ENCODE data around the gene PDE6B. TPM values are rescaled to one million over a fixed set of nuclear protein-coding genes. Genes with fewer than 3 reads are reported as not detected.

Gene PDE6B
- total RNA-seq, 1 donor: 36.4 TPM

DNA sequence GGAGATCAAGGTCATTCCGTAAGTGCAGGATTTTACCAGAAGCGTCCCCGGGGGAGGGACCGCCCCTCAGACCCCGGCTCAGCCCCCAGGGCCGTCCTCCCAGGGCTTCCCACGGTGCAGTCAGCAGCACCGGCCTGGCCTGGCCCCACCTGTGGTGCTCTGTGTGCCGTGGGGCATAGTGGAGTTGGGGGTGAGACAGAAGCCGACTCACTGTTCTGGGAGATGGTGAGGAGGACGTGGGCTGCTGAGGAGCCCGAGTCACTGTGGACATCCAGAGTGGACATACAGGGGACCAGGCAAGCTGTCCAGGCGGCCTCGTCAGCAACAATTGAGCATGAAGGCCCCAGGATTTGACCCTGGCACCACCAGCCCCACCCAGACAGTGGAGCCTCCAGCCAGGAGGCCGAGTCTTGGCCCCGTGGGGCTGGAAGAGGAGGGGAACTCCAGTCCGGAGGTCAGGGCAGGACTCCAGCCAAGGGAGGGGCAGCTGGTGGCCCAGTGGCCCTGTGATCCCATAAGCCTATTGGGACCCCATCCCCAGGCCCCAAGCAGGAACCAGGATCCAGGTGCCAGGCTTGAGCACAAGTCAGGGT lies 29.6 kb downstream of the PDE6B start:
- DNase-seq (ENCODE audit: low read depth in 2 of 3, low spot score in 2 of 3): no peak

DNA sequence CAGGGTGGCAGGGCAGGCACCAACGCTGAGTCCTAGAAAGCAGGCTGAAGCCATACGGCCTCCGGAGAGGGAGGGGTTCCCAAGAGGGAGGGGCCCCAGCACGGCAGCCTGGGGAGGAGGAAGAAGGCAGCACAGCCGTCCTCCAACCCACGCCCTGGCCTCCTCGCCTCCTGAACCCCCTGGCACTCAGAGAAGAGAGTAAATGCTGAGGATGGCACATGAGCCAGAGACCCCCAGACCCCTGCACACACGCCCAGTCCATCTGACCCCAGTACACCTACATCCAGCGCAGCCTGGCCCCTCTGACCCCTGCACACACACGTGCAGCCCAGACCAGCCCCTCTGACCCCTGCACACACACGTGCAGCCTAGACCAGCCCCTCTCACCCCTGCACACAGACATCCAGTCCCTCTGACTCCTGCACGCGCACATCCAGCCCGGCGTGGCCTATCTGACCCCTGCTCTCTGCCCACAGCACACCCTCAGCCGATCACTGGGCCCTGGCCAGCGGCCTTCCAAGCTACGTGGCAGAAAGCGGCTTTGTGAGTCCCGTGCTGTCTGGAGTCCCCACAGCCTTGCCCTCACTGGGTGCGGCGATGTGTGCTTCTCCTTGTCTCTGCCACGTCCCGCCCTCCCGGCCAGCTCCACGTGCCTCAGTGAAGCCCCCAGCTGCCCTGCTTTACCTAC lies 30.2 kb downstream of the PDE6B start:
- no peak for DNase-seq (ENCODE audit: low read depth in 2 of 3, low spot score in 2 of 3)

DNA sequence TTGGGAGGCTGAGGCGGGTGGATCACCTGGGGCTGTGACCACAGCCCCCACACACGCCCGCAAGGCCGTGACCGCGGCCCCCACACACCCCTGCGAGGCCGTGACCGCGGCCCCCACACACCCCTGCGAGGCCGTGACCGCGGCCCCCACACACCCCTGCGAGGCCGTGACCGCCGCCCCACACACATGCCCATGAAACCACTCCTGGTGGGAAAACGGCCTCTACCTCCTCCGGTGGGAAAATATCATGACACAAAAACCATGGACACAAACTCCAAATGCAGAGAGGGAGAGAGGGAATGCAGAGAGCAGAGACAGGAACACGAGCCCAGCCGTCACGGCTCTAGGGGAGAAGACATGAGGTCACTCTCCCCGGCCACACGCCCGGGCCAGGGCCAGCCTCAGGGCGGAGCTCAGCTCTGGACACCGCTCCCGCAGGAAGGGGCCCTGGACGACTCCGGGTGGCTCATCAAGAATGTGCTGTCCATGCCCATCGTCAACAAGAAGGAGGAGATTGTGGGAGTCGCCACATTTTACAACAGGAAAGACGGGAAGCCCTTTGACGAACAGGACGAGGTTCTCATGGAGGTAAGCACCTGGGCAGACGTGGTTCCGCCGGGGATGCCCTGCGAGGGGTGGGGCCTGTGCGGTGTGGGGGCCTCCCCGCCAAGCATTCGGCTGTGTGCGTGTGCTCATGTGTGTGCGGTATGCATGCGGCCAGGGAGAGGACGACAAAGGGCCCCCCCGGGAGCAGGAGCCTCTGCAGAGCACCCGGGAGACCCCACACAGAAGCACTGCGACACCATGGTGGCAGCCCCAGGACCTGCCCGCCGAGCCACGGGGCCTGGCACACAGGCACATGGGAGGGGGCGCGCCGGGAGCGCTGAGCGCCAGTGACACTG lies 31.3 kb downstream of the PDE6B start:
- no peak for DNase-seq (ENCODE audit: low read depth in 2 of 3, low spot score in 2 of 3)

DNA sequence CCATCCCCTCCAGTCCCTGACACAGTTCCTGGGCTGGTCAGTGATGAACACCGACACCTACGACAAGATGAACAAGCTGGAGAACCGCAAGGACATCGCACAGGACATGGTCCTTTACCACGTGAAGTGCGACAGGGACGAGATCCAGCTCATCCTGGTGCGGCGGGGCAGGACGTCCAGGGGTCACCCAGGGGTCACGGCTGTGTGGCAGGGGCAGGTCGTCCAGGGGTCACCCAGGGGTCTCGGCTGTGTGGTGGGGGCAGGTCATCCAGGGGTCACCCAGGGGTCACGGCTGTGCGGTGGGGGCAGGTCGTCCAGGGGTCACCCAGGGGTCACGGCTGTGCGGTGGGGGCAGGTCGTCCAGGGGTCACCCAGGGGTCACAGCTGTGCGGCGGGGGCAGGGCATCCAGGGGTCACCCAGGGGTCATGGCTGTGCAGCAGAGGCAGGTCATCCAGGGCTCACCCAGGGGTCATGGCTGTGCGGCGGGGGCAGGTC lies 32.0 kb downstream of the PDE6B start:
- no peak for DNase-seq (ENCODE audit: low read depth in 2 of 3, low spot score in 2 of 3)

DNA sequence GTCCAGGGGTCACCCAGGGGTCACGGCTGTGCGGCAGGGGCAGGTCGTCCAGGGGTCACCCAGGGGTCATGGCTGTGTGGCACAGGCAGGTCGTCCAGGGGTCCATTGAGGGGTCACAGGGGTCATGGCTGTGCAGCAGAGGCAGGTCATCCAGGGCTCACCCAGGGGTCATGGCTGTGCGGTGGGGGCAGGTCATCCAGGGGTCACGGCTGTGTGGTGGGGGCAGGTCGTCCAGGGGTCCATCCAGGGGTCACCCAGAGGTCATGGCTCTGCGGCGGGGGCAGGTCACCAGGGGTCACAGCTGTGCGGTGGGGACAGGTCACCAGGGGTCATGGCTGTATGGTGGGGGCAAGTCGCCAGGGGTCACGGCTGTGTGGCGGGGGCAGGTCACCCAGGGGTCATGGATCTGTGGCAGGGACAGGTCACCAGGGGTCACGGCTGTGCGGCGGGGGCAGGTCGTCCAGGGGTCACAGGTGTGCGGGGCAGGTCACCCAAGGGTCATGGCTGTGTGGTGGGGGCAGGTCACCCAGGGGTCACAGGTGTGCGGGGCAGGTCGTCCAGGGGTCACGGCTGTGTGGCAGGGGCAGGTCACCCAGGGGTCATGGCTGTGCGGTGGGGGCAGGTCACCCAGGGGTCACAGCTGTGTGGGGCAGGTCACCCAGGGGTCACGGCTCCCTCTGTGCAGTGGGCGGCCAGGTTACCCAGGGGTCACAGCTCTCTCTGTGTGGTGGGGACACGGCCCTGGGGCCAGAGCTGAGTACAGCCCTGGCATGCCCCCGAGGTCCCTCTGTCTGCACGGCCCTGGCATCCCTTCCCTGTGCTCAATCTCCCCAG lies 32.7 kb downstream of the PDE6B start:
- DNase-seq (ENCODE audit: low read depth in 2 of 3, low spot score in 2 of 3): no peak

DNA sequence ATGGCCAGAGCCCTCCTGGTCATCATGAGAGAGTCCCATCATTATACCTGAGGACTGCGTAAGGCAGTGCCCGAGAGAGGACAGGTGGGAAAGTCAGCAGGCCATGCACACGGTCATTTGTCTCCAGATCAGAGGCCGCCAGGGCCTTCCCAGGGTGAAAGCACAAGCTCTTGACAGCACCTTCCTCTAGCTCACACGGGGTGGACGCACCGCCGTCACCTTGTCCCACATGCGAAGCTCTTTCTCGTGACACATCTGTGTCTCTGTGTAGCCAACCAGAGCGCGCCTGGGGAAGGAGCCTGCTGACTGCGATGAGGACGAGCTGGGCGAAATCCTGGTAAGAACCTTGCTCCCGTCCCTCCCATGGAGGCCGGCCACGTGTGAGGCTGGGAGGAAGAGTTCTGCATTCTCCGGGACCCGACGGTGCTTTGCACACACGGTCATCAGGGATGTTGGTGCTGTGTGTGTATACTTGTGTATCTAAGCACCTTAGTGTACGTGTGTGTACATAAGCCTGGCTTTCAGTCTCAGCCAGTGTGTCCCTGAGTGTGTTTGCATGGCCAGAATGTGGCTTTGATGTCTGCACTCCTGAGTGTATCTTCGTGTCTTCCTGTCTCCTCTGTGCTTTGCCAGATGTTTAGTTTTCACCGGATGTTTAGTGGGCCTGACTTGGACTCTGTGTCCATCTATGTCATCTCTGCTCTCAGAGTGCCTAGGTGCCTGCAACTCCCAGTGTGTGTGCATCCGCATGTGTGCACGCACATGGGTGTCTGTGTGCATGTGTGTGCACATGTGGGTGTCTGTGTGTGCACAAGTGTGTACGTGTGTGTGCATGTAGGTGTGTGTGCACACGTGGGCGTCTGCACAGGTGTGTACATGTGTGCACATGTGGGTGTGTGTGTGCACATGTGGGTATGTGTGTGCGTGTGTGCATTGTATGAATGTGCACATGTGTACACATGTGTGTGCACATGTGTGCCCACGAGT lies 33.6 kb downstream of the PDE6B start:
- no peak for DNase-seq (ENCODE audit: low read depth in 2 of 3, low spot score in 2 of 3)

DNA sequence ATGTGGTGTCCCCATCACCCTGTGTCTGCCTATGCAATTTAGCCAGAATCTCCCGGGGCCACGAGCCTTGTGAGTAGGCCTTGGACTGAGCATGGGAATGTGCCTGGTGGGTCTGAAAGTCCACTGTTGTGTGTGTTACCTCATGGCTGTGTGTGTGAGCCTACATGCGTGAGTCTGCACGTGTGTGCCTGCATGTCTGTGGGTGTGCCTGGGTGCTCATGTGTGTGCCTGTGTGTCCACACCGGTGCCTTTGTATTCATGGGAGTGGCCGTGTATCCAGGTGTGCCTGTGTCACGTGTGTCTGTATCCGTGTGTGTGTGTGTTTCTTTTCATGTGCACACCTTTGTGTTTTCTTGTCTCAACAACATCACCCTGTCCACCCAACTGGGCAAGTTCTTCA lies 34.5 kb downstream of the PDE6B start:
- no peak for DNase-seq (ENCODE audit: low read depth in 2 of 3, low spot score in 2 of 3)

DNA sequence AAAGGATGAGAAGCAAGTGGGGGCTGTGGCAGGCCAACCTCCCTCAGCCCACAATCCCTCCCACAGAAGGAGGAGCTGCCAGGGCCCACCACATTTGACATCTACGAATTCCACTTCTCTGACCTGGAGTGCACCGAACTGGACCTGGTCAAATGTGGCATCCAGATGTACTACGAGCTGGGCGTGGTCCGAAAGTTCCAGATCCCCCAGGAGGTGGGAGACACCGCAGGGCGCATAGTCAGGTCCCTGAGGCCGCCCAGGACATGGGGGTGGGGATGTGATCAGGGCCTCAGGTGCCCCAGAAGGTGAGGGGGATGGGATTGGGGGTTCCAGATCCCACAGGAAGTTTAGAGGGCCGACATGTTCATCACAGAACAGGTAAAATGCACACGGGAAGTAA lies 35.0 kb downstream of the PDE6B start:
- no peak for DNase-seq (ENCODE audit: low read depth in 2 of 3, low spot score in 2 of 3)

DNA sequence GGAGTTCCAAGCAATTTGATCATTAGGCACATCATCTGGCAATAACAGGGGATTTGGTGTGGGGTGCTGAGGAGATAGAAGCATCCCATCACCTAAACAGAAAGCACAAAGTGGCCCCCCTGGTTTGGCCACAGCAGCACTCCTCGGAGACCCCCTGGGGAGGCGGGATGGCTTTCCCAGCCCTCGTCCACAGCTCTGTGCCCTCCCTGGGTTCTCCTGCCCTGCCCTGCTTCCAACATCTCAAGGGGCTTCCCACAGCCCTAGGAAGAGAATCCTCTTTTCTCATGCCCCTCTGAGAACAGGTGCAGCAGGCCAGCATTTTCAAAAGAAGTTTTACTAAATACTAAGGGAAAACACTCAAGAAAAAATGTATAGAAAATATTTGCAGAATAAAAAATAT lies 35.9 kb downstream of the PDE6B start:
- no peak for DNase-seq (ENCODE audit: low read depth in 2 of 3, low spot score in 2 of 3)

DNA sequence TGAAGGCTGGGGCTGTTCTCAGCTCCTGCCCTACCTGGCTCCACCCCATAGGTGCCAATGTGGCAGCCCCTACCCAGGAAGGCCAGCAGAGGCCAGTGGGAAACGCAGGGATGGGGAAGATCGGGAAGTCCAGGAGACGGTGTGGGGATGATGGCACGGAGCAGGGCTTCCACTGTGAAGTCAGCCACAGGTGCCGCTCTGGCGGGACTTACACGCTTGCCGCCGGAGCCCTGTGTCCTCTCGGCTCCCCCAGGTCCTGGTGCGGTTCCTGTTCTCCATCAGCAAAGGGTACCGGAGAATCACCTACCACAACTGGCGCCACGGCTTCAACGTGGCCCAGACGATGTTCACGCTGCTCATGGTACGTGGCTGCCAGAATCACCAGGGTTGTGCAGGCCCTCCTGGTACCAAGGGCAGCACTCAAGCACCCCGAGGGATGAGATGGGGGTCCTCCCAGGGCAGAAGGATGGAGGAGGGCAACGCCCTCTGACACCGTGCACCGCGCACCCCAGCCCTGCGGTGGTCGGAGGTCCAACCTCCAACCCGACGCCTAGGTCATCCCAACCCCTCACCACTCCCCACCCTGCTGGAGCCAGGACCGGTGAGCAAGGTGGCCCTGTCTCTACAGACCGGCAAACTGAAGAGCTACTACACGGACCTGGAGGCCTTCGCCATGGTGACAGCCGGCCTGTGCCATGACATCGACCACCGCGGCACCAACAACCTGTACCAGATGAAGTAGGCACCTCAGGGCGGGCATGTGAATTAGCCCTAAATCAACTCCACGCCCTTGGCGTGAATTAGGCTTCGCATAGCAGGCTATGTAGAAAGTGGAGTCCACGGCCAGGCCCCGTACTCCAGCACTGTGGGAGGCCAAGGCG lies 36.7 kb downstream of the PDE6B start:
- no peak for DNase-seq (ENCODE audit: low read depth in 2 of 3, low spot score in 2 of 3)

DNA sequence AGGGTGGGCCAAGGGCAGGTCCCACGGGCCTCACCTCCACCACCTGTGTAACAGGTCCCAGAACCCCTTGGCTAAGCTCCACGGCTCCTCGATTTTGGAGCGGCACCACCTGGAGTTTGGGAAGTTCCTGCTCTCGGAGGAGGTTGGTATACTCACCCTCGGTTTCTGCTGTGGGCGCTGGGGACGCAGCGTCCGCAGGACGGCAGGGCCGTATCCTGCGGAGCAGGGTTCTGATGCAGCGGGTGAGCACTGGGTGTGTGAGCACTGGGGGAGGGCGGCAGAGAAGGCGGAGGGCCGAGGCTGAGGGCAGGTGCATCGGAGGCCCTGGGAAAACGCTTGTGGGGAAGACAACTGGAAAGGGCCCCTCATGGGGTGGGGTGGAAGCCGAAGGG lies 37.7 kb downstream of the PDE6B start:
- DNase-seq (ENCODE audit: low read depth in 2 of 3, low spot score in 2 of 3): no peak

DNA sequence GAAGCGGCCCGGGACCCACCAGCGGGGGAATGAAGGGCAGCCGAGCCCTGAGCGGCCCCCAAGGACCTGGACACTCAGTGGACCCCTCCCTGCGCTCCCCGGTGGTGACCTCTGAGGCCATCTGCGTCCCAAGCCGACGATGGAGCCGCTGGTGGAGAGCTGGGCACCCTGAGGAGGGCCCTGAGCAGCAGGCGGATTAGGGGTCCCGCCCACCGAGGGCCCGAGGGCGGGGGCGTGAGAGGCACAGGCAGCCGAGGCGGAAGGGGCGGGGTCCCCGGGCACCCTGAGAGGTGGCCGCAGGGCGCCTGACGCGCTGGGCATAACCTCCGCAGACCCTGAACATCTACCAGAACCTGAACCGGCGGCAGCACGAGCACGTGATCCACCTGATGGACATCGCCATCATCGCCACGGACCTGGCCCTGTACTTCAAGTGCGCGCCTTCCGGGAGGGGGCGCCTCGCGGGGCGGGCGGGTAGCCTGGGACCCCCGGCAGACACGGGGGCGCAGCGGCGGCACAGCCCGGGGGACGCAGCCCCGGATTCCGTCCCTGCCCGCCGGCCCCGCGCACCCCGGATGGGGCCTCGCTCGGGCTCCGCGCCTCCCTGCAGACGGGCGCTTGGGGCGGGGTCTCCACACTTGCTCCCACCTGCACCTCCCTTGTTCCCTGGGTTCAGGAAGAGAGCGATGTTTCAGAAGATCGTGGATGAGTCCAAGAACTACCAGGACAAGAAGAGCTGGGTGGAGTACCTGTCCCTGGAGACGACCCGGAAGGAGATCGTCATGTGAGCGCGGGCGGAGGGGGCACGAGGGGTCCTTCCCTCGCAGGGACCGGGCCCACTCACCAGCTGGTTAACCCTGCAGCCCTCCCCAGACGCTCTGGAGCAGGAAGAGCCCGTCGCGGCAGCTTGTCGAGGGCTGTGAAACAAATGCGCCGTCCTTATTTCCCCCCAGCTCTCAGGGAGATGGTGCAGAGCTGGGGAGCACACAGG lies 38.4 kb downstream of the PDE6B start:
- peak in 2 of 3 donors; percentile 81 to 88 for DNase-seq (ENCODE audit: low read depth in 2 of 3, low spot score in 2 of 3)

DNA sequence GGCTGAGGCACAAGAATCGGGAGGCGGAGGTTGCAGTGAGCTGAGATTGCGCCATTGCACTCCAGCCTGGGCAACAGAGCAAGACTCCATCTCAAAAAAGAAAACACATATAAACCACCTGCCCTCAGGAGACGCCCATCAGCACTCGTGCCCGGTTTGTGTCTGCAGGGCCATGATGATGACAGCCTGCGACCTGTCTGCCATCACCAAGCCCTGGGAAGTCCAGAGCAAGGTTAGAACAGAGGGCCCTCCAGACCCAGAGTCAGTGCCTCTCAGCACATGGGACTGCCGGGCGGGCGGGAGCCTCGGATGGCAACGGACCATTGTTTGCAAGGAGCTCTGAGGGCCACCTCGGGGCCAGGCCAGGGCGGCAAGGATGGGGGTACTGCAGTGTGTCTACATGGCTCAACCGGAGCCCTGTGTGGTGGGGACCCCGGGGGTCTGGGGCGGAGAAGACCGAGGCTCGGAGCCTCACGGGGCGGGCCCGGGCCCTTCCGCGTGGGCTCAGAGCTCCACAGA lies 39.4 kb downstream of the PDE6B start:
- DNase-seq (ENCODE audit: low read depth in 2 of 3, low spot score in 2 of 3): no peak

DNA sequence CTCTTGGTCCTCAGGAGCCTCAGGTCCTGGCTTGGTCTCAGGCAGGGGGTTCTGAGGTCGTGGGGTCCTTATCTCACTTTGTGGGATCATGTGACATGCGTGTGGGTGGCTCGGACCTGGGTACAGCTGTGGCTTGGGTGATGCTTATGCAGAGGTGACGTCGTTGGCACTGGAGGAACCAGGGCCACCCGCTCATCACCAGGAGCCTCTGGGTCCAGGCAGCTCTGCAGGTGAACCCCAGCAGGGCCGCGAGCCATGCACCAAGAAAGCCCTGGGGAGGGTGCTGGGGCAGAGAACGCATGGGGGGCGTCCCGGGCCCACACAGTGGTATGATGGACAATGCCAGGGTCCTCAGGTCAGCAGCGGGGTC lies 40.0 kb downstream of the PDE6B start:
- no peak for DNase-seq (ENCODE audit: low read depth in 2 of 3, low spot score in 2 of 3)

DNA sequence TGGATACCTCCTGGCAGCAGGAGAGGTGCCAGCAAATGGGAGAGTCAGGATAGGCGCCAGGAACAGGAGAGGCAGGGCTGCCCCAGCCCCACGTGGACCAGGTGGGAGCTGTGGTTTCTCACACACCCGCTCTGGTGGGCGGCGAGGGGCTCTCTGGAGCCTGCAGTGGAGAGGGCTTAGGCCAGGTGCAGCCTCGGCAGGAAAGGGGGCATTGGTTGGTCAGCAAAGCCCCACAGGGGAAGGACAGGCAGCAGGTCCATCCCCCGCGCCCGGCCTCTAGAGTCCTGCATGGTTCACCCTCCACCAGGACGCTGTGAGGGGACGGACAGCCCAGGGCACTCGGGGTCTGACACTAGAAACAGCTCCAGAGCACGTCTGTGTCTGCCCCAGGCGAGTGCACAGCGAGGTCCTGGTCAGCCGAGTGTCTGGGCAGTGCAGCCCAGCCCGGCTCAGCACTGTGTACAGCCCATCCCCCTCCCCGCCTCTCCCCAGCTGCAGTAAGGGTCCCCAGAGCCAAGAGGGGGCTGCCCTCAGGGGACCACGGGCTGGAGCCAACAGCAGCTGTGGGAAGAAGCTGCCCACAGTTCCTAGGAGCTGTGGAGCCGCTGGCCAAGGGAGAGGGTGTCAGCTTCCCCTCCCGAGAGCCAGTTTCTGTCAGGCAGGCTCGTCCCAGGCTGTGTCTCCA lies 40.5 kb downstream of the PDE6B start:
- no peak for DNase-seq (ENCODE audit: low read depth in 2 of 3, low spot score in 2 of 3)

DNA sequence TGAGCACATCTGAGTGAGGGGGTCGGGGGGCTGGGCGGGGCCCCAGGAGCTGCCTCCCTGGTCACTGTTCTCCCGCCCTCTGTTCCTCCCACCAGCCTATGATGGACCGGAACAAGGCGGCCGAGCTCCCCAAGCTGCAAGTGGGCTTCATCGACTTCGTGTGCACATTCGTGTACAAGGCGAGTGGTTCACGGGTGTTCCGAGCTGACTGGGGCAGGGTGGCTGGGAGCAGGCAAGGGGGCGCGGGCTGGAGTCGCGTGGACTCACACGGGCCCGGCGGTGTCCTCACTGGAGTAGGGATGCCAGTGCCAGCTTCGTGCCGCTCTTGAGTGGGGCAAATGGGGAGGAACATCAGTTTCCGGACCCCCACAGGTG lies 41.0 kb downstream of the PDE6B start:
- DNase-seq (ENCODE audit: low read depth in 2 of 3, low spot score in 2 of 3): no peak

Measured in hematopoietic multipotent progenitor cell (in vitro differentiated cells).